Activated T-helper 17 cell treated with anti-CD3 and anti-CD28 coated beads, Interleukin-2, amount 50 U/mL, for 72 hours (primary cell): ENCODE measurements around the gene CNFN. TPM values are rescaled to one million over a fixed set of nuclear protein-coding genes. Genes with fewer than 3 reads are reported as not detected.

Experiments used
- ATAC-seq: fragments of 150-1000 bp; cut with Tn5 transposase; replicated peaks from 2 replicates; pipeline ENCODE4 v1.10.0; 2021; ENCODE audit warnings: mild to moderate bottlenecking, moderate library complexity
- H3K27ac Mint-ChIP-seq: one replicate; pipeline ENCODE4 v1.8.0; 2022; ENCODE audit warnings: mixed read lengths
- H3K27me3 Mint-ChIP-seq: one replicate; pipeline ENCODE4 v1.8.0; 2022; ENCODE audit warnings: mixed read lengths
- H3K36me3 Mint-ChIP-seq: one replicate; pipeline ENCODE4 v1.8.0; 2022; ENCODE audit warnings: low read depth, mild to moderate bottlenecking, mixed read lengths
- H3K4me1 Mint-ChIP-seq: one replicate; pipeline ENCODE4 v1.8.0; 2022; ENCODE audit warnings: mixed read lengths
- H3K4me3 Mint-ChIP-seq: one replicate; pipeline ENCODE4 v1.8.0; 2022; ENCODE audit warnings: mild to moderate bottlenecking, mixed read lengths
- H3K9me3 Mint-ChIP-seq: one replicate; pipeline ENCODE4 v1.8.0; 2022; ENCODE audit warnings: mixed read lengths
- total RNA-seq, 2 donors: library from RNA; stranded (reverse); gene quantifications; one replicate each; pipeline ENCODE4 v1.2.3, GENCODE V29; 2022

Gene CNFN
- total RNA-seq, 2 donors from 2014 or later, result 0.54 TPM; not detected in 1

DNA sequence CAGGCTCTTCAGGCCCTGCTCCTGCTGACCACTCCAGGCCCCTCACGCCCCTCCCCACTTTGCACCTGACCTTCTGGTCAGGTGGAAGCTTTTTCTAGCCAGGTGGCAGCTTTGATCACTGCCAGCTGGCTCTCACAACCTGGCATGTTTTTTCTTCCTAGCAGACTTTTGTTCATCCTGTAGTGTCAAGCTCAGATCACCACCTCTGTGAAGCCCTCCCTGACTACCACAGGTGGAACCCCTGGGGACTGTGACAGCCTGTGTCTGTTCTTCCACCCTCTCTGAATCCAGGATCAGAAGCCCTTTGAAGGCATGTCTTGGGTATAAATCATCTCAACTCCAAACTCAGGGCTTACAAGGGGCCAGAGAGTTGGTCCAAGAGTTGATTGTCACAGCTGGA lies 10.3 kb upstream of the CNFN start:
- Mint-ChIP-seq H3K4me1 (peaks cover 28% of the 10 kb centered on the region), H3K9me3 (no peaks in the 10 kb centered on the region), H3K4me3 (peak overlapping the region; percentile 73)

GRCh38 chr19:42397263-42398166 lies 7.4 kb upstream of the CNFN start:
- Mint-ChIP-seq H3K9me3 (no peaks in the 10 kb centered on the region), H3K4me3 (peak overlapping the region; percentile 91), H3K4me1 (peaks cover 33% of the 10 kb centered on the region), H3K27me3 (no peaks in the 10 kb centered on the region), H3K27ac (peak overlapping the region; percentile 98), H3K36me3 (peaks cover 4% of the 10 kb centered on the region)
- peak; percentile 15 for ATAC-seq

More for the DNA sequence above, 10.3 kb upstream of the CNFN start:
- Mint-ChIP-seq H3K27ac (no peak overlapping the region), H3K27me3 (no peaks in the 10 kb centered on the region), H3K36me3 (peaks cover 8% of the 10 kb centered on the region)
- ATAC-seq, result no peak

DNA sequence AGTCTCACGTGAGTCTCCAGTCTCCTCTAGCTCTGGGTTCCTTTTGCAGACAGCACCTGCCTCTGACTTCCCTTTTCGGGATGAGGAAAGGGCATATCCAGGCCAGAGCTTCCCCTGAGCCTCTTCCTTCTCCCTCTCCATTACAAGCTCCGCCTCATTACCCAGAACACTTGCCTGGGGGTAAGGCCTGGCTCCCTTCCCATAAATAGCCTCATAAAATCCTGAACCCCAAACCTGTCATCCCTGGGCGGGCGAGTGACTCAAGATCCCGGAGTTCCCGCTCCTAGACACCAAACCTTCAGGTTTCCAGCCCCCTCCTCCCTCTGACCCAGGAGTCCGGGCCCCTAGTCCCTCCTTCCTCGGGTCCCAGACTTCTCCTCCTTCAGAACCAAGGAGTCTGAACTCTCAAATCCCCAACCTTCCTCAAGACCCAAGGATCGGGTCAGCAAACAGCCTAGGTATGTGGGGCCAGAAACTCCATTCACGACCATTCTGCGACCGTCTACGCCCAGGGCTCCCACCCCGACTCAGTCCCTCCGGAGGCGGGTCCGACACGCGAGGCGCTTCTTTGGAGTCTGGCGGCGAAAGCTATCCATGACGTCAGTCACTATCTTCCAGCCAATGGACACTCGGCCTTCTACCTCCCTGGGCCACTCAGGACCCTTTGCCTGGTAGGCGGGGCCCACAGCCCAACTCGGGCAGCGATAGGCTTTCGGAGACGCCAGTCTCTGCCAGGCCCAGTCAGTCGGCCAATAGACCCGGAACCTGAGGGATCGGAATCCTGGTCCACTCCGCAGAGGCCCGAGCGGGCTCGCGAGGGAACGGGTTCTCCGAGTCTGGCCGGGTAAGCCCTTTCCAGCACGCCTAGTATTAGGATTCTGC lies 6.5 kb upstream of the CNFN start:
- Mint-ChIP-seq H3K36me3 (peaks cover 4% of the 10 kb centered on the region), H3K9me3 (no peaks in the 10 kb centered on the region), H3K27ac (peak overlapping the region; percentile 98), H3K4me3 (peak overlapping the region; percentile 91), H3K4me1 (peaks cover 33% of the 10 kb centered on the region), H3K27me3 (no peaks in the 10 kb centered on the region)
- ATAC-seq, result peak; percentile 99

- no peak overlapping the region for H3K4me3 Mint-ChIP-seq
Measured at GRCh38 chr19:42394751-42395150, 4.7 kb upstream of the CNFN start.

GRCh38 chr19:42392165-42392564 lies 2.1 kb upstream of the CNFN start:
- no peak overlapping the region for H3K4me3 Mint-ChIP-seq
- H3K36me3 Mint-ChIP-seq, result no peaks in the 10 kb centered on the region
- peaks cover 16% of the 10 kb centered on the region for H3K4me1 Mint-ChIP-seq
- no peak for ATAC-seq
- peaks cover 15% of the 10 kb centered on the region for H3K27me3 Mint-ChIP-seq
- no peak overlapping the region for H3K27ac Mint-ChIP-seq
- no peaks in the 10 kb centered on the region for H3K9me3 Mint-ChIP-seq

More at GRCh38 chr19:42394751-42395150, 4.7 kb upstream of the CNFN start:
- ATAC-seq, result no peak
- no peak overlapping the region for H3K27ac Mint-ChIP-seq
- no peaks in the 10 kb centered on the region for H3K9me3 Mint-ChIP-seq
- H3K27me3 Mint-ChIP-seq, result peaks cover 8% of the 10 kb centered on the region
- peaks cover 25% of the 10 kb centered on the region for H3K4me1 Mint-ChIP-seq
- H3K36me3 Mint-ChIP-seq, result no peaks in the 10 kb centered on the region

- H3K27me3 Mint-ChIP-seq, result peaks cover 20% of the 10 kb centered on the region
- ATAC-seq, result no peak
- H3K36me3 Mint-ChIP-seq, result no peaks in the 10 kb centered on the region
- H3K27ac Mint-ChIP-seq, result no peak overlapping the region
- no peaks in the 10 kb centered on the region for H3K9me3 Mint-ChIP-seq
- H3K4me1 Mint-ChIP-seq, result peaks cover 6% of the 10 kb centered on the region
- H3K4me3 Mint-ChIP-seq, result no peak overlapping the region
Measured at GRCh38 chr19:42388851-42389489, 1.1 kb downstream of the CNFN start.

GRCh38 chr19:42386974-42387707 lies 3.0 kb downstream of the CNFN start:
- Mint-ChIP-seq H3K27me3 (peaks cover 28% of the 10 kb centered on the region), H3K27ac (no peak overlapping the region), H3K9me3 (no peaks in the 10 kb centered on the region), H3K4me3 (peak overlapping the region; percentile 69), H3K4me1 (peaks cover 6% of the 10 kb centered on the region), H3K36me3 (no peaks in the 10 kb centered on the region)
- peak; percentile 95 for ATAC-seq

DNA sequence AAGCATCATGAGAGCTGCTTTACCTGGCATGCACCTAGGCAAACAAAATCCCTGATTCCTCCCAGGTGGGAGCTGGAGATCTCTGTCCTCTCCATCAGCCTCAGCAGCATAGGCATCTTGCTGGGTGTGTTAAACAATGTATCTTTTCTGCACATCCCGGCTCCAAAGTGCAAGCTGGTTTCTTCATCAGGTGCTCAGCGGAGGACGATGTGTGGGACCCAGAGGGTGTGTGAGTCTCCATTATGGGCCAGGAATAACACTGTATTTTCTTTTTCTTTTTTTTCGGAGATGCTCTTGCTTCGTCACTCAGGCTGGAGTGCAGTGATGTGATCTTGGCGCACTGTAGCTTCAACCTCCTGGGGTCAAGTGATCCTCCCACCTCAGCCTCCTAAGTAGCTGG lies 9.9 kb downstream of the CNFN start:
- no peaks in the 10 kb centered on the region for H3K9me3 Mint-ChIP-seq
- no peak for ATAC-seq
- peaks cover 16% of the 10 kb centered on the region for H3K27me3 Mint-ChIP-seq
- H3K4me3 Mint-ChIP-seq, result no peak overlapping the region
- H3K4me1 Mint-ChIP-seq, result no peaks in the 10 kb centered on the region
- no peaks in the 10 kb centered on the region for H3K36me3 Mint-ChIP-seq
- no peak overlapping the region for H3K27ac Mint-ChIP-seq

- Mint-ChIP-seq H3K36me3 (no peaks in the 10 kb centered on the region), H3K27ac (no peak overlapping the region), H3K4me1 (no peaks in the 10 kb centered on the region), H3K4me3 (no peak overlapping the region), H3K27me3 (peaks cover 16% of the 10 kb centered on the region), H3K9me3 (no peaks in the 10 kb centered on the region)
- ATAC-seq, result no peak
Measured at GRCh38 chr19:42378225-42379215, 11.6 kb downstream of the CNFN start.

DNA sequence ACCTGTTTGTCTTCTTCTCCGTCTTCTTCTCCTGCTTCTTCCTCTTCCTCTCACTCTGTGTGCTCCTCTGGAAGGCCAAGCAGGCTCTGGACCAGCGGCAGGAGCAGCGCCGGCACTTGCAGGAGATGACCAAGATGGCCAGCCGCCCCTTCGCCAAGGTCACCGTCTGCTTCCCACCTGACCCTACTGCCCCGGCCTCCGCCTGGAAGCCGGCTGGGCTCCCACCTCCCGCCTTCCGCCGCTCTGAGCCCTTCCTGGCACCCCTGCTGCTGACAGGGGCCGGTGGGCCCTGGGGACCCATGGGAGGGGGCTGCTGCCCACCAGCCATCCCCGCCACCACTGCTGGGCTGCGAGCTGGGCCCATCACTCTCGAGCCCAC lies 13.9 kb downstream of the CNFN start:
- Mint-ChIP-seq H3K27ac (no peak overlapping the region), H3K4me1 (no peaks in the 10 kb centered on the region), H3K36me3 (no peaks in the 10 kb centered on the region), H3K9me3 (no peaks in the 10 kb centered on the region), H3K27me3 (peaks cover 3% of the 10 kb centered on the region), H3K4me3 (no peak overlapping the region)
- no peak for ATAC-seq

DNA sequence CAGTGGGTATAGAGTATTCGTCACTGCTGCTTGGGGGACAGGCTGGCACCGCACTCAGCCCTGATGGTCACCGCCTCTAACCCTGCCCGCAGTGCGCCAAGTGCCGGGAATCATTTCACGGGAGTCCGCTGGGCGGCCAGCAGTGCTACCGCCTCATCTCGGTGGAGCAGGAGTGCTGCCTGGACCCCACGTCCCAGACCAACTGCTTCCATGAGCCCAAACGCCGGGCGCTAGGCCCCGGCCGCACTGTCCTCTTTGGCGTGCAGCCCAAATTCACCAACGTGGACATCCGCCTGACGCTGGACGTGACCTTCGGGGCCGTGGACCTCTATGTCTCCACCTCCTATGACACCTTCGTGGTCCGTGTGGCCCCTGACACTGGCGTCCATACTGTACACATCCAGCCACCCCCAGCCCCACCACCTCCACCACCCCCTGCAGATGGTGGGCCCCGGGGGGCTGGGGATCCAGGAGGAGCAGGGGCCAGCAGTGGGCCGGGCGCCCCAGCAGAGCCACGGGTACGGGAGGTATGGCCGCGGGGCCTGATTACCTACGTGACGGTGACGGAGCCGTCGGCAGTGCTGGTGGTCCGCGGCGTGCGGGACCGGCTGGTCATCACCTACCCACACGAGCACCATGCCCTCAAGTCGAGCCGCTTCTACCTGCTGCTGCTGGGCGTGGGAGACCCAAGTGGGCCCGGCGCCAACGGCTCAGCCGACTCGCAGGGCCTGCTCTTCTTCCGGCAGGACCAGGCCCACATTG lies 14.5 kb downstream of the CNFN start:
- Mint-ChIP-seq H3K36me3 (no peaks in the 10 kb centered on the region), H3K9me3 (no peaks in the 10 kb centered on the region), H3K27me3 (peaks cover 3% of the 10 kb centered on the region), H3K4me3 (no peak overlapping the region), H3K27ac (no peak overlapping the region), H3K4me1 (no peaks in the 10 kb centered on the region)
- no peak for ATAC-seq

GRCh38 chr19:42374826-42375376 lies 15.2 kb downstream of the CNFN start:
- Mint-ChIP-seq H3K36me3 (no peaks in the 10 kb centered on the region), H3K4me1 (no peaks in the 10 kb centered on the region), H3K27me3 (peaks cover 3% of the 10 kb centered on the region)

More at GRCh38 chr19:42374826-42375376, 15.2 kb downstream of the CNFN start:
- ATAC-seq, result no peak
- no peak overlapping the region for H3K27ac Mint-ChIP-seq
- H3K9me3 Mint-ChIP-seq, result no peaks in the 10 kb centered on the region
- H3K4me3 Mint-ChIP-seq, result no peak overlapping the region
